ENCODE results near the gene CD22. TPM values are rescaled to one million over a fixed set of nuclear protein-coding genes. Genes with fewer than 3 reads are reported as not detected.
"Not testable (repeated sequence)": the region's sequence is repeated elsewhere in the genome, so short reads cannot be mapped to it uniquely, and the experiment has no call there.

The CD22 gene
- total and polyA plus RNA-seq, 10 of the 15 experiments (the other 5 are each of a cell fraction or from before 2014, with no cell fraction given), result 23.0 to 344 (median 181) TPM

DNA sequence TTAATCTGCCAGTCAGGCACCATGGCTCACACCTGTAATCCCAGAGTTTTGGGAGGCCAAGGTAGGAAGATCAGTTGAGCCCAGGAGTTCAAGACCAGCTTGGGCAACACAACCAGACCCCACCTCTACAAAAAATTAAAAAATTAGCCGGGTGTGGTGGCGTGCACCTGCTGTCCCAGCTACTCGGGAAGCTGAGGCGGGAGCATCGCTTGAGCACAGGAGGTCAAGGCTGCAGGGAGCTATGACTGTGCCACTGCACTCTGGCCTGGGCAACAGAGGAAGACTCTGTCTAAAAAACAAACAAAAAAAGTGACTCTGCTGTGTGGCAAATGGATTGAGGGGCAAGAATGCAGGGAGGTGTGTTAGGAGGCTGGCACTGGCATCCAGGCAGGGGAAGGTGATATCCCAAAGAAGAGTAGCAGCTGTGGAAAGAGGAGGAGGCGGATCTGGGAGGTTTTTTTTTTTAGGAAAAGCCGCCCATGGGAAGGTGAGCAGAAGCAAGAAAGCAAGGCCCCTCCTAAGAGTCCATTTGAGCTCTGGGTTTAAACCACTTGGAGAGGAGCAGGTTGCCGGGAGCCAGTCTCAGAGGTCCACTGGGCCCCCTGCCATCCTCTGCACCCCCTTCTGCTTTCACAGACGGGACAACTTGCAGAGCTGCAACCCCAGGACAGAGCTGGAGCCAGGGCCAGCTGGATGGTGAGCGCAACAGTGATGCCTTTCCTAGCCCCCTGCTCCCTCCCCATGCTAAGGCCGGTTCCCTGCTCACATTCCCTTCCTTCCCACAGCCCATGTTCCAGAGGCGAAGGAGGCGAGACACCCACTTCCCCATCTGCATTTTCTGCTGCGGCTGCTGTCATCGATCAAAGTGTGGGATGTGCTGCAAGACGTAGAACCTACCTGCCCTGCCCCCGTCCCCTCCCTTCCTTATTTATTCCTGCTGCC lies 44.6 kb upstream of the CD22 start (continued):
- no peak for TF ChIP-seq ZBED1 (IDR thresholded peaks at IDR 0.05; ENCODE audit: borderline replicate concordance)

- ATAC-seq (no peak), FAIRE-seq (no peak), DNase-seq (ENCODE audit: low read depth, low spot score) (no peak)
- Histone ChIP-seq H4K20me1 (ENCODE audit: control insufficient read depth, insufficient read depth) (no peaks in the 10 kb centered on the region), H3K4me1 (ENCODE audit: control insufficient read depth, insufficient read depth, low read length) (peaks cover 15% of the 10 kb centered on the region), H3K9me3 (replicated peaks; ENCODE audit: control insufficient read depth, insufficient read depth, low read length) (no peaks in the 10 kb centered on the region), H3K4me2 (ENCODE audit: control insufficient read depth, insufficient read depth) (no peak overlapping the region), H3K9ac (ENCODE audit: control insufficient read depth, insufficient read depth, low read length) (no peak overlapping the region), H3K36me3 (ENCODE audit: control insufficient read depth in 2 of 2, insufficient read depth in 2 of 2, low read length in 1 of 2) (no peaks in the 10 kb centered on the region), H2AFZ (ENCODE audit: control insufficient read depth, low read depth, low read length) (no peak overlapping the region), H3K79me2 (ENCODE audit: control insufficient read depth, insufficient read depth, low read length) (no peaks in the 10 kb centered on the region), H3K27me3 (replicated peaks in 1 of 2; ENCODE audit: control insufficient read depth in 2 of 2, insufficient read depth in 2 of 2, low read length in 1 of 2) (no peaks in the 10 kb centered on the region; a peak in 2 of 4 replicates), H3K27ac (ENCODE audit: control insufficient read depth, insufficient read depth) (no peak overlapping the region), H3K4me3 (no peak overlapping the region)
- ChIA-PET POLR2A (interaction anchor here (0.8 kb wide), 1 partner anchor 9 kb away, joined by 3 read pairs; no protein-coding TSS in a partner anchor), RAD21 (ENCODE audit: unreplicated experiment) (interaction anchor here (1.0 kb wide), 1 partner anchor 39 kb away, joined by 3 read pairs; no protein-coding TSS in a partner anchor), CTCF (interaction anchor here (0.5 to 1.1 kb wide), 2 partner anchors 42 to 1154 kb away, joined by 3 read pairs; no protein-coding TSS in a partner anchor), SMC1A (ENCODE audit: uncharacterized antibody, unreplicated experiment) (interaction anchor here (1.0 kb wide), 2 partner anchors 48 to 140 kb away, joined by 3 read pairs; no protein-coding TSS in a partner anchor)
- in situ Hi-C loops (cut with MboI), result no loop called here
- no TSS peak for BruUV-seq (replicated peaks)
- intact Hi-C loops (cut with micrococcal nuclease; ENCODE audit: unreplicated experiment), result no loop called here
- WGBS (ENCODE audit: insufficient coverage, insufficient replicate concordance, low lambda C conversion rate, missing lambda C conversion rate), result 8% methylated on average over 1 of the region's 1 CpG
- TF ChIP-seq MEF2B (IDR thresholded peaks at IDR 0.05; ENCODE audit: partially characterized antibody, poor library complexity, severe bottlenecking) (no peak), NBN (IDR thresholded peaks at IDR 0.05) (no peak)
- TF ChIP-seq, protein P1, sequence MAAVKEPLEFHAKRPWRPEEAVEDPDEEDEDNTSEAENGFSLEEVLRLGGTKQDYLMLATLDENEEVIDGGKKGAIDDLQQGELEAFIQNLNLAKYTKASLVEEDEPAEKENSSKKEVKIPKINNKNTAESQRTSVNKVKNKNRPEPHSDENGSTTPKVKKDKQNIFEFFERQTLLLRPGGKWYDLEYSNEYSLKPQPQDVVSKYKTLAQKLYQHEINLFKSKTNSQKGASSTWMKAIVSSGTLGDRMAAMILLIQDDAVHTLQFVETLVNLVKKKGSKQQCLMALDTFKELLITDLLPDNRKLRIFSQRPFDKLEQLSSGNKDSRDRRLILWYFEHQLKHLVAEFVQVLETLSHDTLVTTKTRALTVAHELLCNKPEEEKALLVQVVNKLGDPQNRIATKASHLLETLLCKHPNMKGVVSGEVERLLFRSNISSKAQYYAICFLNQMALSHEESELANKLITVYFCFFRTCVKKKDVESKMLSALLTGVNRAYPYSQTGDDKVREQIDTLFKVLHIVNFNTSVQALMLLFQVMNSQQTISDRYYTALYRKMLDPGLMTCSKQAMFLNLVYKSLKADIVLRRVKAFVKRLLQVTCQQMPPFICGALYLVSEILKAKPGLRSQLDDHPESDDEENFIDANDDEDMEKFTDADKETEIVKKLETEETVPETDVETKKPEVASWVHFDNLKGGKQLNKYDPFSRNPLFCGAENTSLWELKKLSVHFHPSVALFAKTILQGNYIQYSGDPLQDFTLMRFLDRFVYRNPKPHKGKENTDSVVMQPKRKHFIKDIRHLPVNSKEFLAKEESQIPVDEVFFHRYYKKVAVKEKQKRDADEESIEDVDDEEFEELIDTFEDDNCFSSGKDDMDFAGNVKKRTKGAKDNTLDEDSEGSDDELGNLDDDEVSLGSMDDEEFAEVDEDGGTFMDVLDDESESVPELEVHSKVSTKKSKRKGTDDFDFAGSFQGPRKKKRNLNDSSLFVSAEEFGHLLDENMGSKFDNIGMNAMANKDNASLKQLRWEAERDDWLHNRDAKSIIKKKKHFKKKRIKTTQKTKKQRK (IDR thresholded peaks at IDR 0.05; ENCODE audit: low read depth, low read length), result no peak
Measured at GRCh38 chr19:35285095-35285449, 43.9 kb upstream of the CD22 start.

- in situ Hi-C loops (cut with MboI); H3K36me3 ChIP-seq (ENCODE audit: control insufficient read depth in 2 of 2, insufficient read depth in 2 of 2, low read length in 1 of 2); H3K9me3 ChIP-seq (replicated peaks; ENCODE audit: control insufficient read depth, insufficient read depth, low read length); DNase-seq (ENCODE audit: low read depth, low spot score); RAD21 ChIA-PET (ENCODE audit: unreplicated experiment); FAIRE-seq; H3K4me2 ChIP-seq (ENCODE audit: control insufficient read depth, insufficient read depth); ATAC-seq; H3K9ac ChIP-seq (ENCODE audit: control insufficient read depth, insufficient read depth, low read length); intact Hi-C loops (cut with micrococcal nuclease; ENCODE audit: unreplicated experiment); BruUV-seq (replicated peaks); H2AFZ ChIP-seq (ENCODE audit: control insufficient read depth, low read depth, low read length); H3K27ac ChIP-seq (ENCODE audit: control insufficient read depth, insufficient read depth); H3K27me3 ChIP-seq (replicated peaks in 1 of 2; ENCODE audit: control insufficient read depth in 2 of 2, insufficient read depth in 2 of 2, low read length in 1 of 2); H3K4me3 ChIP-seq; CTCF ChIA-PET; H3K79me2 ChIP-seq (ENCODE audit: control insufficient read depth, insufficient read depth, low read length); H4K20me1 ChIP-seq (ENCODE audit: control insufficient read depth, insufficient read depth): not testable (repeated sequence)
- ChIA-PET POLR2A (interaction anchor here (0.6 to 0.7 kb wide), 2 partner anchors 9 to 171 kb away, joined by 5 read pairs; no protein-coding TSS in a partner anchor), SMC1A (ENCODE audit: uncharacterized antibody, unreplicated experiment) (interaction anchor here (1.0 kb wide), 1 partner anchor 47 kb away, joined by 3 read pairs; no protein-coding TSS in a partner anchor)
- peaks cover 11% of the 10 kb centered on the region for H3K4me1 ChIP-seq (ENCODE audit: control insufficient read depth, insufficient read depth, low read length)
- 80% methylated on average over 3 of the region's 3 CpGs for WGBS (ENCODE audit: insufficient coverage, insufficient replicate concordance, low lambda C conversion rate, missing lambda C conversion rate)
Measured at GRCh38 chr19:35285465-35285864, 43.5 kb upstream of the CD22 start.
